GM12891 (cell line): Measurements from ENCODE around the gene C1QTNF9.

Experiments used
- PAX5 ChIP-seq: IDR thresholded peaks from 2 replicates; pipeline ENCODE4 v1.6.1; 2011; ENCODE audit warnings: low read length, moderate library complexity, mild to moderate bottlenecking; ENCODE audit not compliant: insufficient read depth, severe bottlenecking
- POLR2A ChIP-seq: IDR thresholded peaks from 2 replicates; pipeline ENCODE4 v1.6.1; 2011; ENCODE audit warnings: low read depth, low read length, control low read depth
- POLR2AphosphoS5 ChIP-seq: IDR thresholded peaks from 2 replicates; pipeline ENCODE4 v1.6.1; 2011; ENCODE audit warnings: low read depth, low read length, control low read depth
- POU2F2 ChIP-seq: IDR thresholded peaks from 2 replicates; pipeline ENCODE4 v1.6.1; 2011; ENCODE audit warnings: low read depth, mild to moderate bottlenecking, control low read depth, low read length, moderate library complexity
- SPI1 ChIP-seq: IDR thresholded peaks from 2 replicates; pipeline ENCODE4 v1.6.1; 2011; ENCODE audit warnings: low read depth, low read length, control low read depth
- TAF1 ChIP-seq: IDR thresholded peaks from 2 replicates; pipeline ENCODE4 v1.6.1; 2011; ENCODE audit warnings: low read depth, low read length, control low read depth

DNA sequence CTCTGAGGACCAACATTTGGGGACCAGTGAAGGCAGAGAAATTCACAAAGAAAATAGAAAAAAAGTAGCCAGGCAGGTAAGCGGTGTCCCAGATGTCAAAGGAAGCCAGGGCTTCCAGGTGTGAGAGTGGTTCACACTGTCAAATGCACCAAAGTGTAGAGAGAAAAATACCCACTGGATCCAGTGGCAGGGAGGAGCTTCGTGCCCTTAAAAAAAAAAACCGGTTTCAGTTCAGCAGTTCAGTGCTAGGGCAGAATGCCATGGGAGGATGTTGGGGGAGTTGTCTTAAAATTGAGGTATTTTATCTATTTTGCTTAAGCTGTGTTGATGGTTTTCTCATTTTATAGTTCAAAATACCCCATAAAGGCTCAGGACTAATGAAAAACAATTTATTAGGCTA, 47.8 kb upstream of the C1QTNF9 start:
- no peak for TF ChIP-seq POLR2A
- TF ChIP-seq TAF1: no peak
- no peak for TF ChIP-seq POLR2AphosphoS5
- no peak for TF ChIP-seq PAX5
- no peak for TF ChIP-seq POU2F2
- no peak for TF ChIP-seq SPI1
